ENCODE measurements around the gene JPH3.

- no peak for TF ChIP-seq POLR2AphosphoS5 (IDR thresholded peaks at IDR 0.05)
- TF ChIP-seq CTCF (IDR thresholded peaks at IDR 0.05) = no peak
- no peak for TF ChIP-seq POLR2A (IDR thresholded peaks at IDR 0.05)
- no peak for TF ChIP-seq EP300 (IDR thresholded peaks at IDR 0.05)
These were observed 26.1 kb upstream of the JPH3 start for GRCh38 chr16:87576171-87576570.

Data from sigmoid colon (tissue), 4 donors.